Ureter (tissue), 1 donor: Measurements from ENCODE around the gene FRYL. TPM values are rescaled to one million over a fixed set of nuclear protein-coding genes. Genes with fewer than 3 reads are reported as not detected.
"Not testable (repeated sequence)": the region's sequence is repeated elsewhere in the genome, so short reads cannot be mapped to it uniquely, and the experiment has no call there.

Experiments used
- DNase-seq: peaks from one replicate; pipeline ENCODE4 v3.0.0-alpha.2; 2020; ENCODE audit warnings: low spot score
- total RNA-seq: library from RNA; stranded (reverse); gene quantifications from one replicate; pipeline ENCODE4 v1.2.4, GENCODE V29; 2023
- donor health status: DM: yes; HTN: yes; CAD: no.

The FRYL gene
- total RNA-seq, 1 donor from 2014 or later: 123 TPM

DNA sequence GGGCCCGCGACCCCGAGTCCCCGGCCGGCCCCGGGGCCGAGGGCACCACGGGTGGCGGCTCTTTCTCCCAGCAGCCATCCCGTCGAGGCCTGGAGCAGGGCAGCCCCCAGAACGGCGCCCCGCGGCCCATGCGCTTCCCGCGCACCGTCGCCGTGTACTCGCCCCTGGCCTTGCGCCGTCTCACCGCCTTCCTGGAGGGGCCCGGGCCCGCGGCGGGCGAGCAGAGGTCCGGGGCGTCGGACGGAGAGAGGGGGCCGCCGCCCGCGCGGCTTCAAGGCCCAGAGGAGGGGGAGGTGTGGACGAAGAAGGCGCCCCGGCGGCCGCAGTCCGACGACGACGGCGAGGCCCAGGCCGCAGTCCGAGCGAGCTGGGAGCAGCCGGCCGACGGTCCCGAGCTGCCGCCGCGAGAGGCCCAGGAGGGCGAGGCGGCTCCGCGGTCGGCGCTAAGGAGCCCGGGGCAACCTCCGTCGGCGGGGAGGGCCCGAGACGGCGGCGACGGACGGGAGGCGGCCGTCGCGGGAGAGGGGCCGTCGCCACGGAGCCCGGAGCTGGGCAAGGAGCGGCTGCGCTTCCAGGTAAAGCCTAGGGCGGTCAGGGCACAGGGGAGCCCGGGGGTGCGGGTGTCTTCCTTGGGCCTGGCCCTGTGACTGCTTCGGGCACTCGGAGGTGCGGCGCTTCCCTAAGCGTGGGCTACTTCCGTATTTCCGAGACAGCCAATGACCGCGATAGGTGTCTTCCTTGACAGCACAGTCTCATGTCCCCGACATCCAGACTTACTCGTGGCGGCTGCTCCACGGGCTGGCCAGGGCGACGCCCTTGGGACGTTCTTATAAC is 289.2 kb downstream of the FRYL start:
- no peak for DNase-seq

DNA sequence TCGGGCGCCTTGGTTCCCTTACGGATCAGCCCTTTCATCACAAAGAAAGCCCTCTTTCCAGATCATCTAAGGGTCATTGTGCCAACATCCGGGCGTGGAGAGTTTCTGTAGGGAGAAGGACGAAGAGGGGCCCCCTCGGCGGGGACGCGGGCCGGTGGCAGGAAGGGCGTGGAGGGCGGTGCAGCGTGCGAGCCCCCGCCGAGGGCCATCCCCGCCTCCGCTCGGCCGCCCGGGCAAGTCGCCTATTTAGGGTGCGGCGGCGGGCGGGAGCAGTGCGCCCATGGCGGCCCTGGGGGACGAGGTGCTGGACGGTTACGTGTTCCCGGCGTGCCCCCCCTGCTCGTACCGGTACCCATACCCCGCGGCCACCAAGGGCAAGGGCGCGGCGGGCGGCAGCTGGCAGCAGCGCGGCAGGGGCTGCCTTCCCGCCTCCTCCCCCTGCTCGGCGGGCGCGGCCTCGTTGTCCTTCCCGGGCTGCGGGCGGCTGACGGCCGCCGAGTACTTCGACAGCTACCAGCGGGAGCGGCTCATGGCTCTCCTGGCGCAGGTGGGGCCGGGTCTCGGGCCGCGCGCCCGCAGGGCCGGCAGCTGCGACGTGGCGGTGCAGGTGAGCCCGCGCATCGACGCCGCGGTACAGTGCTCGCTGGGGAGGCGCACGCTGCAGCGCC is 289.9 kb downstream of the FRYL start, which contains the start of gene ZAR1:
Gene ZAR1 (plus strand): TSS at position 241 of the 668 bp plus-strand sequence. CDS start 40 bp downstream, at position 281.
- no peak for DNase-seq

DNA sequence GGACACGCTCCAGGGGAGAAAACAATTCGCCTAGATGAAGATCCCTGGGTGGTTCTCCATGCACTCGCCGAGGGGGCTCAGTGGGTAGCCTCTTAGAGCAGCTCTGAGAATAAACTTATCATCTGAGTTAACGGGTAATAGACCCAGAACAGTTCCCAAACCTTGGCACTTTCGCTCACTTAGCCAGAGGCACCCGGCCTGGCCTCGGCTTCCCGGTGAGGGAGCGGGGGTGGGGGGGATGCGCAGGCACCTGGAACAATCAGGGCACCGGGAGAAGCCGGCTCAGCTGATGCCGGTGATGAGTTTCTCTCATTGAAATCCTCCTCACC is 290.4 kb downstream of the FRYL start:
- DNase-seq: no peak

DNA sequence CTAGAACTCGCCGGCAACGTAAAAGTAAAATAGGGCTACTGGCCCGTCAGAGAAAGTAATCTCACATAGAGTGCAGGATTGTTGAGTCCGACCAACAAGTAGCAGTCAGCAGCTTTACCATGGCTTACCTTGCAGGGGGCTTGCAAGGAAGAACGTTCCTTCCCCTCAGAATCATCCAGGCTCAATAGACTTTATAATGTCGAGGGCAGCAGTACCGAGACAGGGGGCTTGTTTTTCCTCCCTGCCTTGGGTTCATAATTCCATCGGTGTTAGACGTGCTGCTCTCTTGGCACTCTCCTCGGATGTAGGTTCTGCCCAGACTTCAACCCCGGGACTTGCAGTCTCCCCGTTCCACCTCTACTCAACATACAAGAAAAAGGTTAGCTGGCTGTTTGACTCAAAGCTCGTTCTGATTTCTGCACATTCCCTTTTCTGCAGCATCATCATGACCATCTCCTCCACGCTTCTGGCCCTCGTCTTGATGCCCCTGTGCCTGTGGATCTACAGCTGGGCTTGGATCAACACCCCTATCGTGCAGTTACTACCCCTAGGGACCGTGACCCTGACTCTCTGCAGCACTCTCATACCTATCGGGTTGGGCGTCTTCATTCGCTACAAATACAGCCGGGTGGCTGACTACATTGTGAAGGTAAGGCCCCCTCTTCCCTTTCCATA is 295.4 kb downstream of the FRYL start:
- no peak for DNase-seq

DNA sequence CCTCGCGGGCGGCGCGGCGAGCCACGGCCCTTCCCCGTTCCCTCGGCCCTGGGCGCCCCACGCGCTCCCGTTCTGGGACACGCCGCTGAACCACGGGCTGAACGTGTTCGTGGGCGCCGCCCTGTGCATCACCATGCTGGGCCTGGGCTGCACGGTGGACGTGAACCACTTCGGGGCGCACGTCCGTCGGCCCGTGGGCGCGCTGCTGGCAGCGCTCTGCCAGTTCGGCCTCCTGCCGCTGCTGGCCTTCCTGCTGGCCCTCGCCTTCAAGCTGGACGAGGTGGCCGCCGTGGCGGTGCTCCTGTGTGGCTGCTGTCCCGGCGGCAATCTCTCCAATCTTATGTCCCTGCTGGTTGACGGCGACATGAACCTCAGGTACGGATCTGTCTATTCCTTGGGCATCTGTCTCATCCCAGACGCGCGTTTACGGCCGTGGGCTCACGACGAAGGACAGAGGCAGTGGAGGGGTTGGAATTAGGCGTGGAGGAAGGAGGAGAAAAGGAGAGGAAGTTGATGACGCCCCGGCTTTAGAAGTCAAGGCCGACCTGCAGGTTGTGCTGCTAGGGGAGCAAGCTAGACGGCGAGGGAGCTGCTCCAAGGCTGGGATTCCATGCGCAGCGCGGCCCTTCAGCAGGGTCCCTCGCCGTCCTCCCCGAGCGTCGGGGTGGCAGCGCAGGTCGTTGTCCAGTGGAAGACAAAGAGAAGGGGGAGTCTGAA is 296.1 kb downstream of the FRYL start:
- no peak for DNase-seq

DNA sequence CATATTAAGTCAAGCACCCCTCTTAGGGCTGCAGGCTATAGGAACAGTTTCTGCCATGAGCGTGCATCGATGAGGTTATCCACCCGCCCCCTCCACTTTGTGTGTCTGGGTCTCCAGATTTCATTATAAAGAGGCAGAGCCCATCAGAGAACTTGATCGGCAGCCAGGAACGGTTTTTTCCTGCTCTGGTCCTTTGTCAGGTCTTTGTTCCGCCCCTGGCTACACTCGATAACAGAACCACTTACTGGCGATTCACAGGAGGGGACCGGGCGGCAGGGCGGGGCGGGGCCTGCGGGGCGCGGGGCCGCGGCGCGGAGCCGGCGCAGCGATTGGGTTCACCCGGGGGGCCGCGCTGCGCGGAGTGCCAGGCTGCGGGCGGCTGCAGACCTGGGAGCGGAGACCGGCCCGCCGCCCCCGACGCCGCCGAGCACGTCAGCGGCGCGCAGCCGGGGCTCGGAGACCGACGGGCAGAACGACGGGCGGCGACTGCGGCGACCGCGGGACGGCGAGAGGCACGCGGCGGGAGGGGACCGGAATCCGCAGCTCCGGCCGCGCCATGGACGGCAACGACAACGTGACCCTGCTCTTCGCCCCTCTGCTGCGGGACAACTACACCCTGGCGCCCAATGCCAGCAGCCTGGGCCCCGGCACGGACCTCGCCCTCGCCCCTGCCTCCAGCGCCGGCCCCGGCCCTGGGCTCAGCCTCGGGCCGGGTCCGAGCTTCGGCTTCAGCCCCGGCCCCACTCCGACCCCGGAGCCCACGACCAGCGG is 296.9 kb downstream of the FRYL start, which contains the start of gene SLC10A4:
Gene SLC10A4 (plus strand): TSS at position 338 of the 771 bp plus-strand sequence. CDS start 219 bp downstream, at position 557.
- no peak for DNase-seq

GRCh38 chr4:48481581-48481980 is 298.5 kb downstream of the FRYL start:
- no peak for DNase-seq

DNA sequence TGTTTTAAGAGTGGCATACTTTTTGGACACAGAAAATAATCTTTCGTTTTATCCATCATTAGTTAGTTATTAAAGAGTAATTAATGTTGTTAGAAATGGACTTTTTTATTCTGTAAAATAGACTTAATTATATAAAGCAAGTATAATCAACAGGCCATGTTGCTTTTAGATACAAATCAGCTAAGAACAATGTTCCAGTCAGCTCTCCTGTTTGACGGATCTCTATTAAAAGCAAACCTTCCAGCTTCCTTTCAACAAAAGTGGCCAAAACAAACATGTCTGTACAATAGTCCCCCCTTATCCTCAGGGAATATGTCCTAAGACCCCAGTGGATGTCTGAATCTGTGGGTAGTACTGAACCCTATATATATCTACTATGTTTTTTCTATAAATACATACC is 301.8 kb downstream of the FRYL start:
- no peak for DNase-seq

- no peak for DNase-seq
Observed at GRCh38 chr4:48475770-48476169, 304.3 kb downstream of the FRYL start.

DNA sequence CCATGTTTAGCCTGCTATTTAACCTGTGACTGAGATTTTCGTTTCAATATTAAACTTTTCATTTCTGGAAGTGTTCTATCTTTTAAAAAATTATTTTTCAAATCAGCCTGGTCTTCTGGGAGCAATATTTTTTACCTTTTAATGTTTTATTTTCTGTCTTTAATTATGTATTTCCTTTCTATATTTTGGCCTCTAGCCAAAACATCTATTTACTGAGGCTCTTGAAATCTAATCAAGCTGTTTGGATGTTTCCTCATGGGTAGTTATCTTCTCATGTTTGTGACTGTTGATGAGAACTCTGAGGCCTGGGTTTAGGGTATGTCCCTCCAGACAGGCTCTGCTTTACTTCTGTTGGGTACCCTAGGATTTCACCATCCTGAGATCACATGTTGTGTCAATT is 307.3 kb downstream of the FRYL start:
- no peak for DNase-seq

DNA sequence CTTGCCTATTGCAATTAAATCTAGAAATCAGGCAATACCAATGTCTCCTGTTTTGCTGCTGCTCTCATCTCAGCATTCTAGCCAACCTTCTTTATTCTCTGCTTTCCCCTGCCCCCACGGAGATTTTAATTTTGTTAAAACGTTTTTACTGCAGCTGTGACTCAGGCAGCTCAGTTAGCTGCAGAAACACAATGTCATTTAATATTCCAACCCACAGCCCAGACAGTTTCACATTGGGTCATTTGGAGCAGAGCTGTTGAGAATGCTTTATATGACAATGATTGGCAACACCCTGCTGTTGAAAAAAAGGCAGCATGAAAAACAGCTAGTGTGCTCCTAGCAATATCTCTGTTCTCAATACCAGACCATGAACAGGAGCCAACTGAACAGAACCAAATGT is 309.5 kb downstream of the FRYL start:
- no peak for DNase-seq

- no peak for DNase-seq
Observed at GRCh38 chr4:48470137-48470536, 309.9 kb downstream of the FRYL start.

GRCh38 chr4:48467891-48468290 is 312.2 kb downstream of the FRYL start:
- no peak for DNase-seq

GRCh38 chr4:48467442-48467841 is 312.6 kb downstream of the FRYL start:
- DNase-seq: no peak

- no peak for DNase-seq
Observed at GRCh38 chr4:48462363-48462762, 317.7 kb downstream of the FRYL start.

DNA sequence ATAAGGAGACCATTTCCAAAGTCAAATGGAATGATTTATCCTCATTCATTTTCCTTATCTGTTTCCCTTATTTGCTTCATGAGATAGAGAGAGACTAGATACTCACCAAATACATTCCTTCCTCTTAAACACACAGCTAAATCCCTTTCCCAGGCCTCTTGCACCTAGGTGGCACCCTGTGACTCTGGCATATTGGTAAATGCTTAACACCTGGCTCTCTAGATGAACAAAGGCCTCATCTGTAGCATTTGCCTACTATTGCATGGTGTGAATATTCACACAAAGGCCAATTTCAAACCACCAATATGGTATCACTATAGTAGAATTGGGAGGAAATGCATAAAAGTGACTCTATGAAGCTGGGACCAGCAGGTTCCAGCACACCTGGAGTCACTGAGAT is 319.1 kb downstream of the FRYL start:
- no peak for DNase-seq

DNA sequence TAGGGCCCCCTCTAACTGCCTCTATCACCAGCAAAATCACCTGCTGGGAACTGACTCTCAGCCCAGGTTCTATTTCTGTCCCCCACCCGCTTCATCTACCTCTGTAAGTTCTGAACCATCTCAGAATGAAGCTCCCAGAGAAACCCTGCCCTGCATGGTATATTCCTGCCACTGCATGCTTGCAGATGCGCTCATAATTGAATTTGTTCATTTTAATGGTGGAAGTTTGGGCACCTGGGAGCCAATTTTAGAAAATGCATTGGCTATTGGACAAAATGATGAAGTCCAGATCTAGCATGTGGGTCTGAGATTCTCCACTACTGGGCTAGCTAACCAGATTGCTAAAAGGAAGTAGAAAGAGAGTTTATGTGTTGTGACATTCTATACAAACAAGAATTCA is 325.5 kb downstream of the FRYL start:
- DNase-seq: no peak

GRCh38 chr4:48451656-48452055 is 328.4 kb downstream of the FRYL start:
- not testable (repeated sequence) for DNase-seq

- DNase-seq: no peak
Observed at GRCh38 chr4:48450740-48451139, 329.3 kb downstream of the FRYL start.

DNA sequence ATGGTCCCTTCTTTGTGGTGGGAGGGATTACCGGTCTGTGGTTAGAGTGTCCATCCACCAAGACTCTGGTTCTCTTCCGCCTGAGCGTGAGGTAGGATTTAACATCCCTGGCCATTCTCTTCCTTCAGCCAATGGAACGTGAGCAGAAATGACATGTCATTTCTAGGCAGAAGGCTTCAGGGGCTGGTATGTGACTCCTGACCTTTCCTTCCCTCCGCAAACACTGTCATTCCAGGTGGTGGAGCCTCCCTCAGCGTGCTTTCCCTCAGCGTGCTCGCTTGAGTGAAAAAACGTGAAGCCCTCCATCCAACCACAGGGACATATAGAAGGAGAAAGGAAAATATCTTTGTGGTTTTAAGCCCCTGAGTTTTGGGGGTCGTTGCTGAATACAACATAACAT is 330.9 kb downstream of the FRYL start:
- DNase-seq: no peak
